SK-N-SH treated with all-trans-retinoic acid at 6 μM for 48 hours (cell line): ENCODE results near the gene CEP128.

ENCODE experiments used
- ATAC-seq: fragments of 200-7000 bp; cut with Tn5 transposase; 3 replicates; pipeline ENCODE4 v1.9.1; 2020; ENCODE audit warnings: mild to moderate bottlenecking, moderate library complexity
- BACH2 ChIP-seq: fragments of 250-450 bp; sonication (Bioruptor Pico); IDR thresholded peaks from 2 replicates; pipeline ENCODE4 v1.9.0; 2021; ENCODE audit warnings: mild to moderate bottlenecking, borderline replicate concordance
- ISL1 ChIP-seq: fragments of 250-450 bp; sonication (Bioruptor Pico); IDR thresholded peaks from 2 replicates; pipeline ENCODE4 v2.1.2; 2022; ENCODE audit warnings: mild to moderate bottlenecking, moderate library complexity
- TOX ChIP-seq: fragments of 250-450 bp; sonication (Bioruptor Pico); IDR thresholded peaks from 2 replicates; pipeline ENCODE4 v1.8.0; 2021; ENCODE audit warnings: mild to moderate bottlenecking, moderate library complexity, borderline replicate concordance
- ZFP3 ChIP-seq: fragments of 250-450 bp; sonication (Bioruptor Pico); IDR thresholded peaks from 2 replicates; pipeline ENCODE4 v1.5.0; 2020; ENCODE audit warnings: mild to moderate bottlenecking, moderate library complexity
- ZNF70 ChIP-seq: fragments of 450-650 bp; formaldehyde crosslinking; IDR thresholded peaks from 2 replicates; pipeline ENCODE4 v1.5.0; 2020; ENCODE audit warnings: mild to moderate bottlenecking, moderate library complexity

CEP128 gene

DNA sequence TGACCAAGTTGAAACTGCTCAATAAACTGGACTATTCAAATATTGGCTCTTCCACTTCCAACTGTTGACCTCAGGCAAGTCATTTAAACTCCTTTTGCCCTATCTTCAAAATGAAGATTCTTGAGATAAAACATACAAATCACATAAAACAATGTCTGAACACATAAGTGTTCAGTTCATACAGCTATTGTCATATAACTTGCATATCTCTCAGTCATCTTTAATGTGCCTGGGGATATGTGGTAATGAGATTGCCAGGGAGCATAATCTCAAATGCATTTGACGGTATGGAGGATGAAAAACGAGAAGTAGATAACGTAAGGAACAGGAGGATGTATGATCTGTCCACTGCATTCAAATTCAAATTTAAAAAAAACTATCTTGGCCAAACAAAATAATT is 493.3 kb downstream of the CEP128 start:
- no peak for TF ChIP-seq BACH2 (CRISPR knock-in tag)
- 0 out of 2 replicates have a peak, but pooled peaks have one; percentile 17 for TF ChIP-seq ZNF70 (CRISPR knock-in tag)
- no peak for ATAC-seq

DNA sequence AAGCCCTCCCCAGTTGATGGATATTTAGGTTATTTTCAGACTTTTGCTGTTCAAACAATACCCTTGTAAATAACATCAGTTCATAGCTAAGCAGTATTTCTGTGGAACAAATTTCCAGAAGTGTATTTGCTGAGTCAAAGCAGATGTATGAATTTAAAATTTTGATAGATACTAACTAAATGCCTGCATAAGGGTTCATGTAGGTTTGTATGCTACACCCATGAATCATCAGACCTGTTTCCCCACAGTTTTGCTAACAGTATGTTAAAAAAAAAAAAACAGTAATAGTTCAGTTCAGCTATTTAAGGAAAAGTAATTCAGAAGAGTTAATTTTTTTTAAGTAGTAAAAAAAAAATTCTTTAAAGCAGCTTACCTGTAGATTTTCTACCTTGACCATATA is 494.1 kb downstream of the CEP128 start:
- TF ChIP-seq TOX (CRISPR knock-in tag) (no peak), ZFP3 (CRISPR knock-in tag) (no peak), ISL1 (CRISPR knock-in tag) (no peak)
- ATAC-seq, result no peak
